Stimulated activated CD8-positive, alpha-beta memory T cell treated with anti-CD3 and anti-CD28 coated beads, Interleukin-7, amount 100 ng/mL, for 24 hours (primary cell): Measurements from ENCODE around the gene PTK7.
"Not testable (repeated sequence)": the region's sequence is repeated elsewhere in the genome, so short reads cannot be mapped to it uniquely, and the experiment has no call there.

Experiments
- DNase-seq: peaks from one replicate; pipeline ENCODE4 v3.0.0-alpha.2; 2020; ENCODE audit warnings: low read depth

The PTK7 gene

DNA sequence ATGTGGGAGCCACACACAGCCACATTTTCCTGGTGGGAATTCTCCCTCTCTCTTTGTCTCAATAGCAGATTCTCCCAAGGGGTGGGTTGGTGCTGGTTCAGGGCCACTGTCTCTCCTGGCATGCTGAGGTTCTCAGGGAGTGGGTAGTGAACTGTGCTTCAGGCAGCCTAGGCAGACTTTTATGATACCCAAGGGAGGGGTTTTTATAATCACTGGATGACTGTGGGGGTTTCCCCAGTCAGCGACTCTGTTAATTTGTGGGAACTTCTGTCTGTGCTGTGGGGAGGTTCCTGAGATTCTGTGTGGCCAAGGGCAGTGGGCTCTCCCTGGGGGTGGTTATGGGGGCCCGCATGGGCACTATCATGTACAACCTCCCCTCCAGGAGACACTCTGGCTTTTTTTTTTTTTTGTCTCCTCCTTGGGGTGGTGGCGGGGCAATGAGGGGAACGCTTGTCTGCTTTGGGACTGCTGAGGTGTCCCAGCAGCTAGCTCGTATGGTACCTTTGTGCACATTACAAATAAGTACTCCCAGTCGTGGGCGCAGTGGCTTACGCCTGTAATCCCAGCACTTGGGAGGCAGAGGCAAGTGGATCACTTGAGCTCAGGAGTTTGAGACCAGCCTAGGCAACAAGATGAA lies 10.0 kb downstream of the PTK7 start:
- DNase-seq = no peak

DNA sequence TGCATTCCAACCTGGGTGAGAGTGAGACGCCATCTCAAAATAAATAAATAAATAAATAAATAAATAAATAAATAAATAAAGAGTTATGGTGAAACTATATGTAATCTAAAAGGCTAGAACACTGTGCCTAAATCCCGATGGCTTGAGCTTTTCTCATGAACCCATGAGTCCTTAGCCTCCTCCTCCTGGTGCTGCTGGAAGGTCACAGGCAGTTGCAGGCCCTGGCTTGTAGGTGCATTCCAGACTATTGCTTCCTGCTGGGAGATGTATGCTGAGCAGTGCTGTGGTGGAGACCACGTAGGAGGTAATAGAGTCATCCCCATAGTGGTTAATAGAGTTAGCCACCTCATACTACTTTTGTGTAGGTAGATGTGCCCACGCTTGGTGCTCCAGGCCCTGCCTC lies 12.5 kb downstream of the PTK7 start:
- DNase-seq = no peak

GRCh38 chr6:43089467-43089866 lies 13.4 kb downstream of the PTK7 start:
- no peak for DNase-seq

DNA sequence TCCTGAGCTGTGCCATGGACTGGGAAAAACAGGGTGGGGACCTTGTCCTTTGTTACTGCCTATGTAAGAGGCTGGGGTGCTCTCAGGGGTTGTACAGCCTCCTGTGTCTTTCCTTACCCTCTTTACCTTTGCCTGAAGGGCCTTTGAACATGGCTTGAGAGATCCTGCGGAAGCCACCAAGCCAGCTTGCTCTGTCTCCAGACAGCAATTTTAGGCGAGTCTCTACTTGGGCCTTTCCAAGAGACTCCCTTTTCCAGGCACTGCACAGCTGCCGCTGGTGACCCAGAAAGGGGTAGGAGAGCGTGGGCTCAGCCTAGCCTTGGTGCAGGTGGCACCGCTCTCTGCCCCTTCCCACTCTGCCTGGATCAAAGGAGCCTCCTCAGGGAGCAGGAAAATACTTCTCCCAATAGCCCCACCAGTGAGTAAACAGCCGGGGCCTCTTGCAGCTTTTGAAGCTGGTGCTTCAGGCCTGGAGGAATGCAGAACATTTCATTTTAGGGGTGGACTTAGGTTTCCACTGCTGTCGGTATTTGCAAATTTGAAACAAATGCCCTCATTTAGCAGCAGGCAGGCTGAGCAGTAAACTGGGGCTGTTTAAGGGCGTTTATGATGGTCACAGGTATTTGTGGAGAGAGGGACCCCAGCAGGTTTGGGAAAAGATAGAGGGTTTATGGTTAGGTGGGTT lies 13.9 kb downstream of the PTK7 start:
- DNase-seq = no peak

DNA sequence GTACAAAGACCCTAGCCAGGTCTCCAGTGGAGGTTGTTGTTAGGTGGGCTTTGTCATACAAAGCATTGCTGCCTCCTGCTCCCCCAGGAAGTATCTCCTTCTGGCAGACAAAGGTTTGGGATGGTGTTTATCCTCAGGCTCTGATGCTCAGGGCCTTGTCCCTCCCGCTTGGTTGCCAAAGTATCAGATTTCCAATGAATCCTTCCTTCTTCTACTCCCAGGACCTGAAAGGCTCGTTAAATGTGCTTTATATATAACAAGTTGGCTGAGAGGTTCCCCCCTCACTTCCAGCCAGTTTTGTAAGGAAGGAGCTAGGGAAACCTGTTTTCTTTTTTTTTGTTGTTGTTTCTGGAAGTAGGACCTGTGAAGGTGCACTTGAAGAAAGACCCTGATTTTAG lies 14.4 kb downstream of the PTK7 start:
- DNase-seq = no peak

DNA sequence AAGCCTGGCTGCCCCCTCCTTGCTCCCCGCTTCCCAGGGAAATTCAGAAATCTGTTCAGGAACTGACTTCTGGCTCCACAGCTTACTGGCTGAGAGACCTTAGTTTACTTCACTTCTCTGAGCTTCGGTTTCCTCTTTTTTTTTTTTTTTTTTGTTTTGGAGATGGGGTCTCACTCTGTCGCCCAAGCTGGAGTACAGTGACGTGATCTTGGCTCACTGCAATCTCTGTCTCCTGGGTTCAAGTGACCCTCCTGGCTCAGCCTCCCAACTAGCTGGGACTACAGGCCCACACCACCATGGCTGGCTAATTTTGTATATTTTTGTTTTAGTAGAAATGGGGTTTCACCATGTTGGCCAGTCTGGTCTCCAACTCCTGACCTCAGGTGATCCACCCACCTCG lies 14.9 kb downstream of the PTK7 start:
- DNase-seq = no peak

DNA sequence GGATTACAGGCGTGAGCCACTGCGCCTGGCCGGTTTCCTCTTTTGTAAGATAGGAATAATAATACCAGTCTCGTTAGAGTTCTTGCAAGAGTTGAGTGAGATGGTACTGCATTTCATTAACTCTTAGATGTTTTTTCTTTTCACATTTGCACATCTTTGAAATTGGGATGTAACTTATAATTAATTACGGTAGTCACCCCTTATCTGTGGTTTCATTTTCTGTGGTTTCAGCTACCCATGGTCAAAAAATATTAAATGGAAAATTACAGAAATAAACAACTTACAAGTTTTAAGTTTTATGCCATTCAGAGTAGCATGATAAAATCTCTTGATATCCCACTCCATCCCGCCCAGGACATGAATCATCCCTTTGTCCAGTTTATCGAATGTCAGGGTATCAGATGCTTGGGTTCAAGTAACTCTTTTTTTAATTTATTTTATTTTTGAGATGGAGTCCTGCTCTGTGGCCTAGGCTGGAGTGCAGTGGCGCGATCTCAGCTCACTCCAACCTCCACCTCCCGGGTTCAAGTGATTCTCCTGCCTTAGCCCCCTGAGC lies 15.4 kb downstream of the PTK7 start:
- DNase-seq = no peak

- no peak for DNase-seq
These were observed 16.5 kb downstream of the PTK7 start for GRCh38 chr6:43092635-43093034.

DNA sequence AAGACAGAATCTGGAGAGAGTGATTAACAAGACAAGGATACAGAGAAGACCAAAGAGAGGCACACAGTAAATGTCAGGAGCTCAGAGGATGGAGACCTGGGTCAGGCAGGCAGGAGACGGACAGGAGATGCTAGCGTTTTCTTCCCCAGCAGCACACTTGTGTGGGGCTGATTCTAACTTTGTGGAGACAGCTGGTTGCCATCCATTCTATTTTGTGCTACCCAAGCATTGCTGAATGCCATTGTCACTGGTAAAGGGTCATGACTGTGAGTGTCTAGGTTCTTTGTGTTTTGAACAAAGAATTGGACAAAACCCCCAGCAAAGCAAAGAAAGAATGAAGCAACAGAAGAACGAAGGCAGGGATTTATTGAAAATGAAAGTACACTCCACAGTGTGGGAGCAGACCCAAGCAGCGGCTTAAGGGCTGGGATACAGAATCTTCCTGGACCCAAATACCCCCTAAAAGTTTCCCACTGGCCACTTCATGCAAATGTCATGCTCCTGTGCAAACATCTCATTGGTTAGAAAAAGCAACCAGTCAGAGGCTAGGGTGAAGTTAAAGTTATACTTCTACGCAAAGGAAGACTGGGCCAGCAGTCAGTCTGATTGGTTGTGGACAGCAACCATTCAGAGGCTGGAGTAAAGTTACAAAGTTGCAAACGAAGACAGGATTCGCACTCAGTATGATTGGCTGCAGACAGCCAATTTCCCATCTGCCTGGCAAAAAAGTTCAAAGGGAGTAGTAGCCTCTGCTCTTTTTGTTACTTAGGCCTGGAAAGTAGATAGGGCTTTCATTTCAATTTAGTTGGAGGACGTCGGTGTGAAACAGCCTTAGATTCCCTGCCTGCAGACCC lies 17.5 kb downstream of the PTK7 start:
- DNase-seq = no peak

GRCh38 chr6:43095939-43096338 lies 19.8 kb downstream of the PTK7 start:
- DNase-seq = no peak

DNA sequence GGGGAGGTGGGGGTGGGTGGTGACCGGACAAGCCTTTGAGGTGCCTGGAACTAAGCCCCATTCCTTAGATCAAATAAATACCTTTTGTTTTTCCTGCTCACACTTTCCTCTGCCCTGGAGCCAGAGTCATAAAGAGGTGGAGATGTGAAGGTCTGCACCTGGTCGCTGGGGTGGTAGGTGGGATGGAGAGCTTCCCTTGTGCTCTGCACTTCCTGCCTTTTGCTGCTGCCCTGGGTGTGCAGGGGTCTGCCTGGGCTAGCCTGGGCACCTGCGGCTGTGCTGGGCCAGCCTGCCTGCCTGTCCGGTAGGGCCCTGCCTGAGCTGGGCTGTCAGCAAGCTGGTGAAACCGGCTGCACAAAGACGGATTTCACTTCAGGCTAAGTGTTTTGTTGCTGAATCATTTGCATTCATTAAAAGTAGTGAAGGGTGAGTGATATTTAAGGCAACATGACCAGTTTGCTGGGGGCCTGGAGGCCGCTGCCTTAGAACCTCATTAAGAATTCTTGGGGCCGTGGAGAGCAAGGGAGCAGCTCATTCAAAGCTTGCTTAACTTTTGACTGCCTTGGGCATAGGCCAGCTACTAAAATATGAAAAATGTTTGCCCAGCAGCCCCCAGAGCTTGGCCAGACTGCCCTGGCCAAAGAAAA lies 20.5 kb downstream of the PTK7 start:
- no peak for DNase-seq

GRCh38 chr6:43097098-43097489 lies 21.0 kb downstream of the PTK7 start:
- no peak for DNase-seq

DNA sequence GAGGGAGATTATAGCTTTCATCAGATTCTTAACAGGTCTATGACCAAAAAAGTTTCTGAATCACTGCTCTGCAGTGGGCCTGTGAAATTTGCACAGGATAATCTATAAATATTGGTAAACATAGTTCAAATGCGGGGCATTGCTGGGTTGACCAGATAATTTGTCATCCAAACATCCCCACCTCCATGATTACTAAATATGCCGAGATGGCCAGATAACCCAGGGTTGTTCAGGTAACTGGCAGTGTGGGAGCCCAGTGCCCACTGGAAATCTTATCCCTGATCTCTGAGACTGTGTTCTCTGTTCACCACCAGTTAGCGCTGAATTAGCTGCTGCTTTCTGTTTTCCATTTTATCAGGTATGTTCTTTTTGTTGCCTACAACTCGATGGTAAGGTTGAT lies 21.4 kb downstream of the PTK7 start:
- no peak for DNase-seq

GRCh38 chr6:43101497-43101896 lies 25.4 kb downstream of the PTK7 start:
- no peak for DNase-seq

- no peak for DNase-seq
These were observed 27.3 kb downstream of the PTK7 start for GRCh38 chr6:43103253-43103876.

DNA sequence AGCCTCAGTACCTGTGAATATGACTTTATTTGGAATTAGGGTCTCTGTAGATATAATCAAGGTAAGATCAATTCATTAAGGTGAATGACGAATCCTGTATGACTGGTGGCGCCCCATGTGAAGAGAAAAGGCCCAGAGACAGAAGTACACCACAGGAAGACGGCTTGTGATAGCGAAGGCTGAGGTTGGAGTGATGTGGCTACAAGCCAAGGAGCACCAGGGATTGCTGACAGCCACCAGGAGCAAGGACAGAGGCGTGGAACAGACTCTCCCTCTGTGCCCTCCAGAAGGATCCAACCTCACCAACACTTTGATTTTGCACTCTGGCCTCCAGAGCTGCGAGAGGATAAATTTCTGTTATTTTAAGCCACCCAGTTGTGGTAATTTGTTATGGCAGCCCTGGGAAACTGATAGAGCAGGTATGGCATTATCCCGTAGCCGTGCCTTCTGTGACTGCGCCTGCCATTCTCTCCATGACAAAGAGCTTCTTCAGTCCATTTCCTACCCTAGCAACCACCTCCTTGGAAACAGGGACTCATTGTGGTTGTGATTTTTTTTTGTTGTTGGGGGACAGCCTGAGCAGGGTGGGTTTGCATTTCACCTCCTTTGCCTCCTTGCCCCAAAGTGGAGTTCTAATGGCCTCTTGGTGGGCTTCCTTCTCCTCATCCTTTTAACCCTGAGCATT lies 29.6 kb downstream of the PTK7 start:
- no peak for DNase-seq

- no peak for DNase-seq
These were observed 31.4 kb downstream of the PTK7 start for GRCh38 chr6:43107344-43108062.

DNA sequence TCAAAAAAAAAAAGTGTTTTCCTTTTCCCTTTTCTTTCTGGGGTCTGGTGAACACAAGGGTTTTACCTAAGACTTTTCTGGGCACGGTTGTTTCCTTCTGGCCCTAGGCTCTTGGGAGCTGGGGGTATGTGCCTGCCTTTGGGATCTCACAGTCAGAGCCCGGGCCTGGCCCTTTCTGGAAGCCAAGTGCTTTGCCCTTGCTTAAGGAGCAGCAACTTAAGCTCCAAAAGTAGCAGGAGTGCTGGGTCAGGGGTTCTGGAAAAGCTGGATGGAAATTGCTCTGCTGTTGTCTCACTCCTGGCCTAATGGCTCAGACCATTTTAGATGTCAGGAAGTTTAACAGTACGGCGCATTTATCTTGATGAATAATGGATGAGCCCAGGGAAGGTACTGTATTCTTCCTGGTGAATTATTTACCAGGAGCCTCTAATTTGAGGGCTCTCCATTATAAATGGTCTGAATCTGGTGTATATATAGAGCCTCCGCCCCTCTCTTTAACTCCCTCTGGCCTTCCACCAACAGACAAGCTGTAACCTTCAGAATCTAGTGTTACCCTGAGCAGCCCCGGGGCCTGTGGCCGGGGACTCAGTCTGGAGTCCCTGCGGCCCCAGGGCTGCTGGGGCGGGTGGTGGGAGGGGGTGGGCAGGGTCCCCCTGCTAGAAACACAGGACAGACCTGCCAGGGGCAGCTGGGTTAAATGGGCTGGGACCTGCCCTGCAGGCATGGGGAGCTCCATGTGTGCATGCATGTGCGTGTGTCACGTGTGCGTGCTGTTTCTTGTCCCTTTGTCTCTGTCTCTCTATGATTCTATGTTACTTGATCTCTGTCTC lies 37.5 kb downstream of the PTK7 start:
- no peak for DNase-seq

- no peak for DNase-seq
These were observed 39.3 kb downstream of the PTK7 start for GRCh38 chr6:43115365-43115764.

DNA sequence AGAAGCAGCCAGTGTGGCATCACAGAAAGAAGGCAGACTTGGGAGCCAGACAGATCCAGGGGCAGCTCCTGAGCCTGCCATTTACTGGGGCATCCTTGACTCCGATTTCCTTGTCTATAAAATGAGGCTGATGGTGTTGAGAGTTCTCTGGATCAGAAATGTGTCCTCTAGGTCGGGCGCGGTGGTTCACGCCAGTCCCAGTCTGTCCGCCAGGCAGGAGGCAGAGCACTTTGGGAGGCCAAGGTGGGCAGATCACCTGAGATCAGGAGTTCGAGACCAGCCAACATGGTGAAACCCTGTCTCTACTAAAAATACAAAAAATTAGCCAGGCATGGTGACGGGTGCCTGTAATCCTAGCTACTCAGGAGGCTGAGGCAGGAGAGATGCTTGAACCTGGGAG lies 41.4 kb downstream of the PTK7 start:
- DNase-seq = not testable (repeated sequence)
